Sciatic nerve (tissue), 2 donors: ENCODE results near the gene SERTAD4. TPM values are rescaled to one million over a fixed set of nuclear protein-coding genes. Genes with fewer than 3 reads are reported as not detected.
A peak's percentile ranks its signal among the peaks of the same experiment; 100 is the strongest.
"Not testable (repeated sequence)": the region's sequence is repeated elsewhere in the genome, so short reads cannot be mapped to it uniquely, and the experiment has no call there.

Source experiments
- ATAC-seq: fragments of 200-7000 bp; cut with Tn5 transposase; one replicate; pipeline ENCODE4 v1.9.1; 2020; ENCODE audit warnings: mild to moderate bottlenecking, moderate library complexity
- DNase-seq: peaks from one replicate; pipeline ENCODE4 v3.0.0-alpha.2; 2020; ENCODE audit warnings: low spot score
- intact Hi-C: fragments of 100-400 bp; cut with DNase I; formaldehyde crosslinking; loops from one replicate; pipeline ENCODE4 v1.14.2; 2022
- total RNA-seq: library from RNA; stranded (reverse); fragmentation: NEBNext Ultra II Directional; extraction: Animal tissue kit (Norgen Biotek cat#: 25700); gene quantifications from one replicate; pipeline ENCODE4 v1.2.1, GENCODE V29; 2021
- donor health status: DM: no; HTN: no; CAD: no.
- donor health status: DM: no; HTN: no; CAD: no.

Gene SERTAD4
- total RNA-seq, 1 donor from 2014 or later: 9.5 TPM

DNA sequence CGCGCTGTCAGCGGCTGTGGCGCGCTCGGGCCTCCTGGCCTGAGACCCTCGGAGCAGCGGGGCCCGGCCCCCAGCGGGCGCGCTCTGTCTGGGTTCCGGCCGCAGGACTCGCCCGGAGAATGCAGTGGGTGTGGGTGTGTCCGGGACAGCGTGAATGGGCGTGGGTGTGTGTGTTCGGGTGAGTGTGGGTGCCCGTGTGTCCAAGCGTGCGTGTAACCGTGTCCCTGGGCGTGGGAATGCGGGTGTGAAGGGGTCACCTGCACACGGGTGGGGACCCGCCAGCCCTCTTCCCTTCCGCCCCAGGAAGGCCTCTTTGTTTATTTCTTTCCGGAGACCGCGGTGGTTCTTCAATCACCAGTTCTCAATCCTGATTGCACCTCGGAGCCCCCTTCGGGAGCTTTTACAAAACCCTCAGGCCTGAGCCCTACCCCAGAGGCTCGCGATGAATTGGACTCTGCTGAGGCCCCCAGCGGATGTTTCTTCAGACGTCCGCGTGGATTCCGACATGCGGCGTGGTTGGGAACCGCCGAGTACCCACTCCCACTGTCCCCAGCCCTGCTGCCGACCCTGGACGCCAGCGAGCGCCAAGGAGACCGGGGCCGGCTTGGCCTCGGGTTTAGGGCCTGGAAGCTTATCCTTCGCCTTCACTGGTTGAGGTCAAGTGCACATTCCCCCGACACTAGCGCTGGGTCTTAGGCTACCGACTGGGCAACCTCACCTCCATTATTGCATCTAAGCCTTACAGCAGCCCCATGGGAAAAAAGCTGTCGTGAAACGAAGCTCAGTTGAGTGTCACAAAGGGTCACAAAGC is 19.3 kb downstream of the SERTAD4 start:
- DNase-seq: no peak
- intact Hi-C loops: no loop called here
- ATAC-seq: peak; percentile 50

DNA sequence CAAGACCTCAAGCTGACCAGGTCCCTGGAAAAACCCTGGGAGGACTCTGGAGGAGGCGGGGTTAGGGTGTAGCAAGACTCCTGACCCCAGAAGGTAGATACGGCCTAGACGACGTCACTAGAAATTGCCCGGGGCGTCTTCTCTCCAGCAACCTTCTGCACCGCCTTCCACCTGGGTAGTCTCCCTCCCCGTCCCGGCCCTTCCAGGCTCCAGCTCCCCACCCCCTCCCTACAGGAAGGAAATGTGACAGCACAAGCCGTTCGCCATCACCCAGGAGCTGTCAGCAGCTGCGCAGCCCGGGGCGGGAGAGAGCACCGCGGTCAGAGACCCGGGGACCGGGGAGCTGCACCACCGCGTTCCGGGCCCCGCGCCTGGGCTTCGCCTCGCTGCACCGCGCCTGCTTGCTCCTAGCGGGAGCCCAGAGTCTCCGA is 20.0 kb downstream of the SERTAD4 start:
- ATAC-seq: no peak
- DNase-seq: no peak
- intact Hi-C loops: no loop called here

DNA sequence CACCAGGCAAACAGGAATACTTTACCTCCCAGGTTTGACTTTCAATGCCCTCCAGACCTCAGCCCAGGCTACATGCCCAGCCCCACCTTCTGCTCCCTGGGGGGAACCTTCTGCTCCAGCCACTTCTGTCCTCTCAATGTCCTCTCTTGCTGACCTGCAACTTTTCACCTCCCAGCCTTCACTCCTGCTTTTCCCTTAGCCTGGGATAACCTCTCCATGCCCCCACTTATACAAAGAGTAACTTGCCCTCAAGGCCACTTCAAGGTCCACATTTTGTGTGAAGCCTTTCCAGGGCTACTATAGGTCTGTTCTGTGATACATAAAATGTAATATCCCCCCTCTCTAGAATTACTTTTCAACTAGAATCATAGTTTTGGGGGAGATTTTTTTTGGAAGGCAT is 21.7 kb downstream of the SERTAD4 start:
- ATAC-seq (no peak), DNase-seq (no peak)
- intact Hi-C loops: no loop called here

DNA sequence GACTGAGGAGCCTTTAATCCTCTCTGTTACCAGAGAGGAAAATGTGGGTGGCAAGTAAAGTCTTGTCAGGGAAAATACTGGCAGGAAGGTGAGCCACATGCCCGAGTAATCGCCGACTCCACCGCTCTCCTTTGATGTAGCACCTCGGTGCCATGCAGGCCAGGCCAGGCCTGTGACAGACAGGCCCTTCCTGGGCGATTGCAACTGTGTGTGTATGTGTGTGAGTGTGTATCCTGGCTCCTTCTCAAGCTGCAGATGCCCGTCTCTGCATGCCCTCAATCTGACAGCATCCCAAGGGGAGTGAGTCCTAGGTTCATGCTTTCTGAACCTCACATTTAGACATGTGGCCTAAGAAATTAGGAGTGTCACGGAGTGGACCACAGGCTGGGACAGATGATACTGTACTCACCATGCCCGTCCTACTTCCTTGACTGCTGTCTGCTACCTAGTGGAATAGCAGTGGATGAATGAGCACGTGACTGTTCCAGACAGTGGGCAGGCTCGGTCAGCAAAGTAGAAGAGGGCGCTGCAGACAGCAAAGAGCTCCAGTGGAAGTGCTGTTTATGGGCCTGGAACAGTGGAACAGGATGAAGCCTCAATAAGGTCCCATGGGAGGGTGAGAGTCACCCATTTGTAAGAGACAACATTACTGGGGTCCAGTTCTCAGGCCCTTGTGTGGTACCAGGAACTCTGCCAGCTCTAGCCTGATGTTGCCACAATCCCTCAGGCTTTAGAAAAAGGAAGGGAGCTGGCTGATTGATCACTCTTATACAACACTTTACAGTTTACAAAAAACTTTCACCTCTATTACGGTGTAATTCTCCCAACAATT is 25.3 kb downstream of the SERTAD4 start:
- ATAC-seq (peak; percentile 1), DNase-seq (no peak)
- intact Hi-C loops: loop anchor here (1.0 kb wide), 1 partner anchor 43 kb away; no protein-coding TSS in a partner anchor

DNA sequence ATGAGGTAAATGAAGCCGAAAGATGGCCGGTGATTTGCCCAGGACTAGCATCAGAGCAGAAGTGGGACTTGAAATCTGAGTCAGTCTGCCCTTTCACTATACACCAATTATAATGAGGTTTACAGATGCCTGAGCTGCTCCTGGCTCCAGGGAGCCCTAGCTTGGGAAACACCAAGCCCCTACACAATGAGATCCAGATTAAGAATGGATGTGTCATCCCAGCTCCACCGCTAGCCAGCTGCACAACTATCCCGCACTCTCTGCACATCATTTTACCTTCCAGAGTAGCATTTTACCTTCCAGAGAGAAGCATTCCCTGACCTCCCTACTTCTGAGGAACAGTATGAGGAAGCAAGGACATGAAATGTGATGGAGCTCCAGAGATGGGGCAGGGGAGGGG is 27.0 kb downstream of the SERTAD4 start:
- peak; percentile 52 for ATAC-seq
- DNase-seq: no peak

DNA sequence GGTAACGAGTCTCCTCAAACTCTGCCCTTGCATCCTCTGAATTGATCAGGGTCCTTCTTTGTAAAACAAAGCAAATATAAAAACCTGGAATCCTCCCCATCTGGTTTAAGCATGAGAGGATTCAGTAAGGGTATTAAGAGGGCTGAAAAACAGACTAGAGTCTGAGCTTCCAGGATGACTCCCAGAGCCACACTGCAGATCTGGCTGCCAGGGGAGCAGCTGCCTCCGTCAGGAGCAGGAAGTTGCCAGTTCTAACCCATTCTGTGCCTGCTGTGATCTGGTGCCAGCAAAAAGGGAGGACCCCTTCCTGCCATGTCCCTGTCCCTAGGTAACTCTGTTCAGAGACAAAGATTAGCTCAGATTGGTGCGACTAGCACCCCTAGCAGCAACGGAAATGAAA is 27.5 kb downstream of the SERTAD4 start:
- DNase-seq (no peak), ATAC-seq (no peak)
- intact Hi-C loops: no loop called here

More for the DNA sequence above, 27.0 kb downstream of the SERTAD4 start:
- intact Hi-C loops: no loop called here

DNA sequence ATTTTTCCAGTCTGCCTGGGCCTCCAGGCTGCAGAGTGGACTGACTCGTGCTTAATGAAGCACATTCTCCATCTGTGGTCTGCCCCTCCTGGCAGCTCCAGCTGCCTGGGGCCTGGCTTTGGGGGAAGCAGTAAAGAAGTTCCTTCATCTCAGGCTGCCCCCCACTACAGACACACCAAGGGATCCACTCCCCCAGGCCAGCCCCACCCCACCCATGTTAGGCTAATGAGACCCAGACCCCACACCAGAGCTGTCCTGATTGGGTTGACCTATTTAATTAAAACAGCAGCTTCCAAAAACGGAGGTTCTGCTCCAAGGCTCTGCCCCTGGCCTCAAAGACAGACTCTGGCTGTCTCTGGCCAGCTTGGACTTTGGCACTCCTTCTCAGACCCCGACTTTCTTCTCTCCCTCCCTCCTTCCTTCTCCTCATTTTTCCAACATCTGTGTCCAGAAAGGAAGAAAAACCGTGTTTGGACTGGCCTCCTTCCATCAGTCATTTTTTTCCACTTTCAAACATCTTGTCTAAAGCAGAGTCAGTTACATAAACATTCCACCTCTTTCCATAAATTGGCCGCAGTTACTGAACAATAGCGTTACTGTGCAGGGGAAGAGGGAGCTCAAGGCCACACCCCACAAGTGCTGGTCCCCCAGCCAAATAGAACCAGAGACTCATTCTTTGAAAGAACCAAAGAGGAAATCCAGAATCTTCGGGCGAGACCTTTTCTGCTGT is 29.7 kb downstream of the SERTAD4 start:
- peak; percentile 85 for ATAC-seq
- DNase-seq: peak; percentile 69
- intact Hi-C loops: no loop called here

DNA sequence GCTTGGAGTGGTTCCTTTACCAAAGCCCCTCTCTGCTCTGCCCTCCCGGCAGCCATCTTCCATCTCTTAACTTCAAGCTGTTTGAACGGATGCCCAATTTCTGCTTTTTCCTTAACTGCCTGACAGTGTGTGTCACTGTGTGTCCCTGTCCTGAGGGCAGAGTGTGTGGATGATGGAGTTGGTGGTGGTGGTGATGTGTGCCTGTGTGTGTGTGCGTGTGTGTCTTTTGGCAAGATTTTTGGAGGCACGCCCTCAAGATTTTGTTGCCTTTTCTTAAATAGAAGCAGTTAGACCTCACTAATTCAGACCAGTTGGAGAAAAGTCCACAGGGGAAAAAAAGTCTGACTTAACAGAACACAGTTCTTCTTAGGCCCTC is 30.3 kb downstream of the SERTAD4 start:
- no peak for DNase-seq
- intact Hi-C loops: no loop called here
- peak; percentile 60 for ATAC-seq

DNA sequence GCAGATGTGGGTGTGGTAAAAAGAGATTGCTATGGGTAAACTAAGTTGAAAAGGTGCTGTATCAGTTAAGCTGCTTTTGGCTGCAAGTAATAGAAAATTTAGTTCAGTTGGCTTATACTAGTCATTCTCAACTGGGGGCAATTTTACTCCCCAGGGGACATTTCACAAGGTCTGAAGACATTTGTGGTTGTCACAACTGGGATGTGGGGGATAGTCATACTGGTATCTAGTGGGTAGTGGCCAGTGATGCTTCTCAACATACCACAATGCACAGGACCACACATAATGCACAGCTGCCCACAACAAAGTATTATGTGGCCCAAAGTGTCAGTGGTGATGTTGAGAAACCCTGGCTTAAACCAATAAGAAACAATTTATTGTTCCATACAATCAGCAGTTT is 31.4 kb downstream of the SERTAD4 start:
- DNase-seq (no peak), ATAC-seq (no peak)
- intact Hi-C loops: no loop called here

DNA sequence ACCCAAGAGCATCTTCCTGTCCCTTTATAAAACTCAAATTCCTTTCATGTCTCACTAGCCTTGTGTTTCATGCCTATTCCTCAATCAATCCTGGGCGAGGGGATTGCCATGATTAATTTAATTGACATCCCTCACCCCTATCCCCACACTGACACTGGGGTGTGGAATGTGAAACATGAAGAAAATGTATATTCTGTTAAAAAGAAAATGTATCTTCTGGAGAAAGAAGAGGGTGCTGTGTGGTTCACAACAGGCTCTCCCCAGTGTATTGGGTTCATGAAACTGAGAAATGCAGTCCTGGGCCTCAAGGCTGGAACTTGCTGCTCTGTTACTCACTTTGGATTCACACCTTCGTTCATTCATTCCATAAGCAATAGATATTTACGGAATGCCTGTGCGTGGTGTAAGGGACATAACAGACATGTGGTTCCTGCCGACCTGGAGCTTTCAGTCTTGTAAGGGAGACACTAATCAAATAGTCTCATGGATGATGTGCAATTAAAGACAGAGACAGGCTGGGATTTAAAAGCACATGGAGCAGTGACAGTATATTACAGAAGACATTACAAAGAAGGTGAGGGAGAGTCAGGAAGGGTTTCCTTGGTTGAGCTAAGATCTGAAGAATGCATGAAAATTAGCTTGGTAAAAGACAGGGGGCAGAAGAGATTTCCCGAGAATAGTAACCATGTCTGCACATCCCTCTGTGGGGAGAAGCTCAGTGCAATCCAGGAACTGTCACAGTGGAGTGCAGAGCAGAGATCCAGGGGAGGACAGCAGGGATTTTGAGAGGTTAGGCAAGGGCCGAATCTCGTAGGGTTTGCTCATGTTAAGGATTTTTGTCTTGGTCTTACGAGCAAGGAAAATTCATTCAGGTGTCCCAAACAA is 32.1 kb downstream of the SERTAD4 start:
- ATAC-seq (no peak), DNase-seq (no peak)
- intact Hi-C loops: no loop called here

DNA sequence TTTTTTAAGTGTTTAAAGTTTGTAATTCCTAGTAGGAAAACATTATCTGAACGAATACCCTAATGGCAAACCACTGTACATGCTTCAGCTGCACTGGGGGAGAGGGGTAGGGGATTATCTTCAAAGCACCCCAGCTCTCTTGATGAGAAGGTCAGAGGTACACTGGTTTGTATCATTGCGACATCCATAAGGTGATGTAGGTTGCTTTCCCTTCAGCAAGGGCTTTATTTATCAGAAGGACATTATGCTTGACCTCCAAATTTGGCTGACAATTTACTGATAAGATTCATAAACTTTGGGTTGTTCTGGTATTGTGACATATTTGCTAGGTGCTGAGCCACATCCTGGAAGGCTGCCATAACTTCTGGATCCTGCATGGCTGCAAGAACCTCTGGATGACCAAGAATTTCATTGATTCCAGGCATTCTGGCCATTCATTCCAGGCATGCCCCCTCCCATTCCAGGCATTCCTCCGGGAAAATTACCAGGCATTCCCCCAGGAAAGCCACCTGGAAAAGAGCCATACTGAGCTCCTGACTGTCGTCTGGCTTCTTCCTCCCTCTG is 32.9 kb downstream of the SERTAD4 start:
- intact Hi-C loops, DNase-seq, ATAC-seq: not testable (repeated sequence)

DNA sequence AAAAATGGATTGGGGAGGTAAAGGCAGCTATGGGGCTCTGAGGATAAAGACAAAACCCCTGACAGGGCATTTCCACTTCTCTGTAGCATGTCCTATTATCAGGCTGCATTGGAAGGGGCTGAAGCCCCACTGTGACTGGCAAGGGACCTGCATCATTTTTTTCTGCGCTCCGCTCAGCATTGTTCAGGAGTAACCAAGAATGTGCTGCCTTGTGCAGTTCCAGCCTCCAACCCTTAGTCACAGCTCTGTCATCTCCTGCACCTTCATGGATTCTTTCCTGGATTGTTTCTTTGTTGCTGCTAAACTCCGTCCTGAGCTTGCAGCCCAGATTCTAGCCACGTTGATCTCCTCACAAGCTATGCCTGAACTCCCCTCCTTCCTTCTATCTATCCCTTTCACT is 37.4 kb downstream of the SERTAD4 start:
- no peak for DNase-seq
- intact Hi-C loops: no loop called here
- ATAC-seq: no peak

DNA sequence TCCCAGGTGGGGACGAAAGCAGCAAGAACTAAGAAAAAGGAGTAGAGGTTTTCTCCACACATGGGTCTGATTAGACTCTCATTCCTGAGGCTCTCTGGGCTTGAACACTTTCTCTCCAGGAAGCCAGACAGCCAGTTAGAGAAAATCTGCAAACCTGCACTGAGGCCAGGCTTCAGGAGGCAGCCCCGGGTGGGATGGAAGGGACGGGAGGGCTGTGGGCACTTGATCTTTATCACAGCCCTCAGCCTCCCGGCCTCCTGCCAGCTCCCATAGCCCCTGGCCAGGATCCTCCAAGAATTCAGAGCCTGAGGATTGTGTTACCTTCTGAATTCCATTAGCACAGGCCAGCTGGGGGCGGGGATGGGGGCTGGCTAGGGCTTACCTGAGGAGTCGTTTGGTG is 40.1 kb downstream of the SERTAD4 start:
- intact Hi-C loops: no loop called here
- ATAC-seq (no peak), DNase-seq (no peak)

DNA sequence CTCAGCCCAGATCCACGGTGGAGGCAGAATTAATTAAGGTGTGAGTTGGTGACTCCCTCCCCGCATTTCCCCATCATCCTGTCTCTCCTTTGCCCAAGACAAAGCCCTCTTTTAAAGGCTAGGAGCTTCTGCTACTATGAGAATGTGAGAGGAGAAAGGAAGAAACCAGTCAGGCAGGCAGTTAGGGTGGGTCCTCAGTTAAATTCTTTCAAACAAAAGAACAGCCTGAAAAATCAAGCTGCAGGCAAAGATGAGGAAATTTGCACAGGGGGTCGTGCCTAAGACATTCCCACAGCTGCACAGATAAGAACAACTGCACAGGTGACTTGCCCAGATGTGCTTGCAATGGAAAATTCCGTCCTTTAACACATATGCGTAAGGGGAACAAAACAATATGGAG is 47.6 kb downstream of the SERTAD4 start:
- no peak for DNase-seq
- ATAC-seq: no peak
- intact Hi-C loops: no loop called here

DNA sequence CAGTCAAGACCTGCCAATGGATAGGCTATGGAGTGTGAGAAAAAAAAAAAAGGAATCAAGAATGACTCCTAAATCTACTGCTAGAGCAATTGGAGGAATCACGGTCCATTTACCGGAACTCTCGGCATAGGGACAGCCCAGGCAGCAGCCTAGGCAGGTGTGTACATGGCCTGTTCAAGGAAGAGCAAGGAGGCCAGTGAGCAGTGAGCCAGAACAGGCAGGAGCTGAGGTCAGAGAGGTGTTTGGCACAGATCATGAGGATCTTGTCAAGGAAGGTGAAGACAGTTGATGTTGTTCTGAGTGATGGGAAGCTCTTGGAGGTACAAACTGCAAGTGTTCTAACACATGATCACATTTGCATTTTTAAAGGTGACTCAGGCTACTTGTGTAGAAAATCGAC is 55.5 kb downstream of the SERTAD4 start:
- ATAC-seq: no peak
- DNase-seq: no peak
- intact Hi-C loops: no loop called here

DNA sequence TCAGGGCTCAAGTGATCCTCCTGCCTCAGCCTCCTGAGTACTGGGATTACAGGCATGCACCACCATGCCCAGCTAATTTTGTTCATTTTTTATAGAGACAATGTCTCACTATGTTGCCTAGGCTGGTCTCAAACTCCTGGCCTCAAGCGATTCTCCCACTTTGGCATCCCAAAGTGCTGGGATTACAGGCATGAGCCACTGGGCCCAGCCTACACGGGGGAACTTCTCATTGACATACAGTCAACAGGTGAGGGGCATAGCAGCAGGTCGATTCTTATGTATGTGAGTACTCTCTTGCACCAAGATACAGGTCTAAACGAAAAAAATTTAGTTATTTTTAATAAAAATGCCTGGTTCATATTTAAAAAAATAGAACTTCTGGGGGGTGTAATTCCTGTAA is 56.7 kb downstream of the SERTAD4 start:
- ATAC-seq: no peak
- no peak for DNase-seq
- intact Hi-C loops: no loop called here

DNA sequence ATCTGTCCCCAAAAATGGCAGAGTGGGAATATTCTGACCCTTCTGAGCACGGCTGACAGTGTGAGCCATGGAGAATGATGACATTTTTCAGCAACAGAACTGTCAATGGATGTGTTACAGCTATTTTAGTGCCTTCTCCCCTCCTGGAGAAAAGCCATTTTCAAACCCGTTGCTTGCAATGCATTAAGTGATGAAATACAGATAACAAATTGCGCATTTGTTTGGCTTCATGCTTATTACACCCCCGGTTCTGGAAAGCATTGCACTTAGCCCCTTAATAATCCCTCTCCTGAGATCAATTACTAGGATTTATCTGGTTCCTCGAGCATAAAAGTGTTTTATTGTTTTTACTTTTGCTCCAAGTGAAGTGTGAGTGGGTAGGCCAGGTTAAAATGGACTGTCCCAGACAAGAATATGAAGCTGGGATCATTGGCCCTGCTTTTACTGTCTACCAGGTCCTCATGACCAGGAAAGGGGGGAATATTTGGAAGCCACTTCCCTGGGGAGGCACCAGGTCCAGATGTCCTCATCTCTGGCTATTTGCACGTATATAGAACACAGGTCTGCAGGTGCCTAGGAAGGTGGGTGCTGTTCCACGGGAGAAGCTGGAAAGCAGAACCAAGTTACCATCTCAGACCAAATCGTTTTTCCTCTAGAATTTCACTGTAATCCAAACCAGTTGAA is 58.6 kb downstream of the SERTAD4 start:
- intact Hi-C loops: no loop called here
- ATAC-seq (no peak), DNase-seq (no peak)

DNA sequence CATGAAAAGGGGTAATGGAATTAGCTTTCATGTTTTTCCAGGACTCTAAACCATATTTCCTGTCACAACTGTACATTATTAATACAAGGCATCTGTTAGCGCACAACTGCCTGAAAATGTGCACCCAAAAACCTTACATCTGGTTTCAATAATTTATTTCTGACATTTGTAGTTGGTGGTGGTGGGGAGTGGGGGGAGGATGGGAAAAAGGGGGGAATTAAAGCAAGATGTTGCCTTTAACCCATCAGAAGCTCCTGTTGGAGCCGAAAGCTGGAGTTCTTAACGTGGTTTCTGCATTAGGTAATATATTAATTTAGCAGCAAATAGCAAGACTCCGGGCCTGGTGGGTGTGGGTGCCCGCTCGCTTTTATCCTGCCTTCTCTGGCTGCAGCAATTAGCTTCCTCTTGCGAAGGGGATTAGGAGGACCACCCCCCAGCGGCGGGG is 59.2 kb downstream of the SERTAD4 start:
- ATAC-seq (peak; percentile 63), DNase-seq (no peak)
- intact Hi-C loops: no loop called here
